K562 (cell line): Measurements from ENCODE around the gene THG1L. TPM values are rescaled to one million over a fixed set of nuclear protein-coding genes. Genes with fewer than 3 reads are reported as not detected.

ENCODE experiments used
- CREBBP ChIP-seq: IDR thresholded peaks from one replicate; pipeline ENCODE4 v1.6.1; 2012; ENCODE audit warnings: low read depth, mild to moderate bottlenecking, control low read depth, inconsistent platforms, low read length
- DIDO1 ChIP-seq: fragments of 450-650 bp; IDR thresholded peaks from 2 replicates; pipeline ENCODE4 v1.6.1; 2016; ENCODE audit warnings: low read depth, missing biosample characterization, missing genetic modification characterization
- EP400 ChIP-seq: fragments of 450-650 bp; IDR thresholded peaks from 2 replicates; pipeline ENCODE4 v1.6.1; 2017; ENCODE audit warnings: antibody characterized with exemption, mild to moderate bottlenecking, moderate library complexity
- FOXA3 ChIP-seq, 2 experiments: fragments of 450-650 bp in 1 of 2; sonication (generic) in 1 of 2; formaldehyde crosslinking; IDR thresholded peaks in 1 of 2; conservative IDR thresholded peaks in 1 of 2; 2 replicates each; pipeline versions ENCODE4 v1.4.0 to v1.8.0; 2020 to 2022; ENCODE audit warnings: mild to moderate bottlenecking in 2 of 2, missing genetic modification reagents in 1 of 2
- FOXO4 ChIP-seq: fragments of 450-650 bp; formaldehyde crosslinking; IDR thresholded peaks from 2 replicates; pipeline ENCODE4 v1.4.0; 2020; ENCODE audit warnings: mild to moderate bottlenecking, moderate library complexity
- HMG20B ChIP-seq: fragments of 250-450 bp; sonication (Bioruptor Pico); IDR thresholded peaks from 2 replicates; pipeline ENCODE4 v1.5.0; 2021; ENCODE audit warnings: mild to moderate bottlenecking
- IRF9 ChIP-seq: fragments of 450-650 bp; IDR thresholded peaks from 2 replicates; pipeline ENCODE4 v1.6.1; 2016; ENCODE audit warnings: missing biosample characterization, missing genetic modification characterization
- JUNB ChIP-seq: fragments of 450-650 bp; formaldehyde crosslinking; conservative IDR thresholded peaks from 2 replicates; pipeline ENCODE4 v1.4.0; 2020; ENCODE audit warnings: mild to moderate bottlenecking
- KLF10 ChIP-seq: fragments of 250-450 bp; sonication (Bioruptor Pico); IDR thresholded peaks from 2 replicates; pipeline ENCODE4 v1.6.1; 2021; ENCODE audit warnings: matching md5 sums
- KLF6 ChIP-seq: fragments of 250-450 bp; sonication (Bioruptor Pico); IDR thresholded peaks from 2 replicates; pipeline ENCODE4 v1.4.0; 2020; ENCODE audit warnings: mild to moderate bottlenecking, moderate library complexity, borderline replicate concordance
- NCOR1 ChIP-seq: fragments of 450-650 bp; IDR thresholded peaks from 2 replicates; pipeline ENCODE4 v1.6.1; 2016; ENCODE audit warnings: mild to moderate bottlenecking, moderate library complexity
- NELFE ChIP-seq: IDR thresholded peaks from 2 replicates; pipeline ENCODE4 v1.6.1; 2011; ENCODE audit warnings: mild to moderate bottlenecking; ENCODE audit not compliant: insufficient read depth, insufficient read length
- POLR2B ChIP-seq: fragments of 450-650 bp; IDR thresholded peaks from 2 replicates; pipeline ENCODE4 v1.6.1; 2018; ENCODE audit warnings: low read depth; ENCODE audit not compliant: partially characterized antibody
- SAP30 ChIP-seq: fragments of 200-600 bp; sonication (generic); IDR thresholded peaks from 2 replicates; pipeline ENCODE4 v1.6.1; 2012; ENCODE audit warnings: borderline replicate concordance, low read depth, mild to moderate bottlenecking, moderate library complexity, low read length, control low read depth, inconsistent platforms; ENCODE audit not compliant: insufficient read depth, poor library complexity, severe bottlenecking
- SMARCC2 ChIP-seq: fragments of 450-650 bp; IDR thresholded peaks from 2 replicates; pipeline ENCODE4 v1.6.1; 2017; ENCODE audit warnings: antibody characterized with exemption, moderate library complexity, mild to moderate bottlenecking, low read depth
- ZBTB43 ChIP-seq: sonication (generic); formaldehyde crosslinking; IDR thresholded peaks from 2 replicates; pipeline ENCODE4 v1.8.0; 2023; ENCODE audit warnings: mild to moderate bottlenecking, missing genetic modification reagents
- ZBTB49 ChIP-seq: sonication (generic); formaldehyde crosslinking; IDR thresholded peaks from 2 replicates; pipeline ENCODE4 v1.8.0; 2022; ENCODE audit warnings: missing genetic modification reagents, mild to moderate bottlenecking, borderline replicate concordance
- ZNF143 ChIP-seq: sonication (generic); formaldehyde crosslinking; IDR thresholded peaks from 2 replicates; pipeline ENCODE4 v1.9.0; 2022; ENCODE audit warnings: mild to moderate bottlenecking, missing genetic modification reagents
- ZNF146 ChIP-seq: IDR thresholded peaks from one replicate; pipeline ENCODE4 v1.6.1; 2018; ENCODE audit warnings: missing compliant biosample characterization; ENCODE audit not compliant: unreplicated experiment
- ZNF282 ChIP-seq: sonication (generic); formaldehyde crosslinking; IDR thresholded peaks from 2 replicates; pipeline ENCODE4 v1.8.1; 2023; ENCODE audit warnings: missing genetic modification reagents
- ZNF668 ChIP-seq: fragments of 250-450 bp; sonication (Bioruptor Pico); IDR thresholded peaks from 2 replicates; pipeline ENCODE4 v1.8.0; 2022; ENCODE audit warnings: mild to moderate bottlenecking, inconsistent platforms
- ZNF696 ChIP-seq: fragments of 250-450 bp; sonication (Bioruptor Pico); conservative IDR thresholded peaks from 2 replicates; pipeline ENCODE4 v1.4.0; 2020; ENCODE audit warnings: mild to moderate bottlenecking, moderate library complexity
- ZNF830 ChIP-seq: fragments of 250-450 bp; sonication (Bioruptor Pico); IDR thresholded peaks from 2 replicates; pipeline ENCODE4 v1.5.0; 2021; ENCODE audit warnings: mild to moderate bottlenecking
- polyA plus RNA-seq, 8 experiments: library from polyadenylated mRNA; depleted of rRNA in 4 of 8; stranded (reverse) in 5 of 8; unstranded in 3 of 8; fragments of >200 nt; fragmentation: Nextera tagmentation in 2 of 8; fragmentation: Illumina TruSeq in 1 of 8; extraction: Ambion mirVana in 2 of 8; extraction: Trizol in 1 of 8; gene quantifications; 2 replicates each; pipeline versions ENCODE4 v1.2.1 to v1.2.3, GENCODE V29; 2011 to 2014; ENCODE audit warnings: inconsistent platforms in 1 of 8, missing spikeins in 1 of 8
- total RNA-seq, 7 experiments: library from RNA; depleted of rRNA in 6 of 7; stranded (reverse); fragments of >200 nt in 6 of 7; fragmentation: Illumina TruSeq in 2 of 7; extraction: Trizol in 2 of 7; gene quantifications; 2 replicates each; pipeline versions ENCODE4 v1.2.1 to v1.2.3, GENCODE V29; 2011 to 2021; ENCODE audit warnings: low replicate concordance in 1 of 7

THG1L gene
- total and polyA plus RNA-seq, 9 of the 15 experiments (the other 6 are each of a cell fraction or from before 2014, with no cell fraction given) = 21.8 to 40.7 (median 28.0) TPM

- no peak for TF ChIP-seq FOXO4 (CRISPR knock-in tag)
- TF ChIP-seq ZNF830 (CRISPR knock-in tag) = no peak
- no peak for TF ChIP-seq KLF6
- TF ChIP-seq DIDO1 (tag) = no peak
- no peak for TF ChIP-seq ZBTB49 (CRISPR knock-in tag)
- TF ChIP-seq ZNF146 = no peak
- no peak for TF ChIP-seq ZBTB43 (CRISPR knock-in tag)
- no peak for TF ChIP-seq ZNF282 (CRISPR knock-in tag)
- no peak for TF ChIP-seq IRF9 (tag)
- no peak for TF ChIP-seq ZNF668 (CRISPR knock-in tag)
- TF ChIP-seq SAP30 = no peak
- no peak for TF ChIP-seq HMG20B (CRISPR knock-in tag)
- TF ChIP-seq SMARCC2 = no peak
- TF ChIP-seq CREBBP = no peak
- TF ChIP-seq EP400 = no peak
- no peak for TF ChIP-seq ZNF696
- TF ChIP-seq FOXA3 (CRISPR knock-in tag; conservative IDR thresholded peaks at IDR 0.05 in 1 of 2, IDR thresholded peaks at IDR 0.05 in 1 of 2) = no peak
- peak; percentile 45; the same call in 1 of the 2 replicates for TF ChIP-seq ZNF143 (CRISPR knock-in tag)
- TF ChIP-seq NELFE = no peak
- no peak for TF ChIP-seq NCOR1
- no peak for TF ChIP-seq POLR2B
- no peak for TF ChIP-seq JUNB (CRISPR knock-in tag)
- TF ChIP-seq KLF10 (CRISPR knock-in tag) = no peak
These were observed 12.2 kb downstream of the THG1L start, which contains the start of gene LSM11 (continued) for GRCh38 chr5:157743163-157744050.
